K562 (cell line): ENCODE results near the gene SS18. TPM values are rescaled to one million over a fixed set of nuclear protein-coding genes. Genes with fewer than 3 reads are reported as not detected.

ENCODE experiments used
- ATAC-seq: fragments of 200-7000 bp; cut with Tn5 transposase; 3 replicates; pipeline ENCODE4 v1.9.1; 2020; ENCODE audit warnings: moderate library complexity
- BruUV-seq: library from RNA; stranded (reverse); fragments of 400-500 nt; replicated peaks from 2 replicates; lab custom pipeline; 2021; lab: Mats Ljungman, UMichigan
- CTCF ChIA-PET: fragments of 300-600 bp; formaldehyde crosslinking; extraction: SDS; loops from one replicate; lab custom pipeline; 2021; ENCODE audit warnings: low intra/inter-chr PET ratio; lab: Yijun Ruan, JAX
- POLR2A ChIA-PET: fragments of 300-600, 350-650 bp; sonication (Branson Sonifier 250); formaldehyde crosslinking; extraction: SDS; loops from one replicate; lab custom pipeline; 2021; ENCODE audit warnings: antibody characterized with exemption, inconsistent platforms; lab: Yijun Ruan, JAX
- DNase-seq, 4 experiments: peaks; one replicate each; pipeline versions ENCODE4 v3.0.0 to v3.0.0-alpha.2; 2011 to 2018; ENCODE audit warnings: low spot score in 3 of 4, mixed read lengths in 3 of 4; ENCODE audit errors: extremely low read depth in 1 of 4
- FAIRE-seq: peaks from 2 replicates; lab custom pipeline; 2011; peaks lifted over from hg19 to GRCh38; lab: Jason Lieb, UNC
- H2AFZ ChIP-seq: 2 replicates; pipeline ENCODE4 v1.6.0; 2011; ENCODE audit warnings: low read depth, low read length, control low read depth, inconsistent platforms
- H3K27ac ChIP-seq: fragments of 200-600 bp; 3 replicates; pipeline ENCODE4 v1.8.0; 2011; ENCODE audit warnings: low read depth, mild to moderate bottlenecking, control low read depth, inconsistent platforms, low read length, moderate library complexity, mixed read lengths; ENCODE audit errors: extremely low read depth
- H3K27me3 ChIP-seq, 2 experiments: fragments of 300-600 bp in 1 of 2; 2 replicates in 1 of 2; 3 replicates in 1 of 2; pipeline versions ENCODE4 v1.6.0 to v1.8.0; 2011; ENCODE audit warnings: inconsistent platforms in 2 of 2, low read length in 2 of 2, mild to moderate bottlenecking in 1 of 2, mixed read lengths in 1 of 2, moderate library complexity in 1 of 2; ENCODE audit not compliant: control insufficient read depth in 2 of 2, insufficient read depth in 2 of 2
- H3K36me3 ChIP-seq: fragments of 300-600 bp; 3 replicates; pipeline ENCODE4 v1.8.0; 2011; ENCODE audit warnings: mild to moderate bottlenecking, low read length, inconsistent platforms; ENCODE audit not compliant: control insufficient read depth, insufficient read depth
- H3K4me1 ChIP-seq, 2 experiments: fragments of 200-600 bp in 1 of 2; replicated peaks in 1 of 2; 2 replicates in 1 of 2; 3 replicates in 1 of 2; pipeline versions ENCODE4 v1.5.1 to v1.8.0; 2011; ENCODE audit warnings: inconsistent platforms in 2 of 2, low read length in 2 of 2, mild to moderate bottlenecking in 1 of 2, mixed read lengths in 1 of 2, moderate library complexity in 1 of 2; ENCODE audit not compliant: control insufficient read depth in 2 of 2, insufficient read depth in 2 of 2
- H3K4me2 ChIP-seq: 2 replicates; pipeline ENCODE4 v1.6.1; 2011; ENCODE audit warnings: low read length, control low read depth, inconsistent platforms, mixed read lengths; ENCODE audit not compliant: insufficient read depth
- H3K4me3 ChIP-seq: fragments of 200-600 bp; sonication (generic), shearing (Covaris generic); 2 replicates; pipeline ENCODE4 v1.5.1; 2016; ENCODE audit warnings: control low read depth, inconsistent platforms
- H3K79me2 ChIP-seq: fragments of 200-600 bp; 3 replicates; pipeline ENCODE4 v1.8.0; 2011; ENCODE audit warnings: low read length, inconsistent platforms; ENCODE audit not compliant: control insufficient read depth, insufficient read depth
- H3K9ac ChIP-seq, 2 experiments: 2 replicates each; pipeline versions ENCODE4 v1.6.0 to v1.6.1; 2011; ENCODE audit warnings: low read depth in 2 of 2, low read length in 2 of 2, control low read depth in 1 of 2, inconsistent platforms in 1 of 2, mild to moderate bottlenecking in 1 of 2, mixed read lengths in 1 of 2; ENCODE audit not compliant: insufficient read depth in 1 of 2
- H3K9me1 ChIP-seq: one replicate; pipeline ENCODE4 v1.6.0; 2011; ENCODE audit warnings: inconsistent platforms, mild to moderate bottlenecking, low read length, moderate library complexity; ENCODE audit not compliant: control insufficient read depth, insufficient read depth
- H3K9me3 ChIP-seq: replicated peaks from 2 replicates; pipeline ENCODE4 v1.5.1; 2011; ENCODE audit warnings: low read depth, low read length, inconsistent platforms; ENCODE audit not compliant: control insufficient read depth, insufficient read depth
- H4K20me1 ChIP-seq: replicated peaks from 2 replicates; pipeline ENCODE4 v1.6.1; 2011; ENCODE audit warnings: low read length, inconsistent platforms, mixed read lengths; ENCODE audit not compliant: control insufficient read depth, insufficient read depth
- BMI1 ChIP-seq: fragments of 150-350 bp; IDR thresholded peaks from 2 replicates; pipeline ENCODE4 v1.6.1; 2014; ENCODE audit warnings: low read length
- CBX5 ChIP-seq: IDR thresholded peaks from 2 replicates; pipeline ENCODE4 v1.6.1; 2014; ENCODE audit warnings: low read depth, borderline replicate concordance
- CCNT2 ChIP-seq: IDR thresholded peaks from 2 replicates; pipeline ENCODE4 v1.6.1; 2011; ENCODE audit warnings: borderline replicate concordance, low read depth, mild to moderate bottlenecking, moderate library complexity, mixed read lengths, low read length; ENCODE audit not compliant: insufficient read length; ENCODE audit errors: extremely low read depth
- HIVEP1 ChIP-seq: fragments of 250-450 bp; sonication (Bioruptor Pico); IDR thresholded peaks from 2 replicates; pipeline ENCODE4 v1.4.0; 2020; ENCODE audit warnings: mild to moderate bottlenecking
- HNRNPLL ChIP-seq: fragments of 200-400 bp; formaldehyde crosslinking; IDR thresholded peaks from 2 replicates; pipeline ENCODE4 v1.6.1; 2017; ENCODE audit warnings: low read length, low read depth, mild to moderate bottlenecking; ENCODE audit not compliant: poor library complexity, severe bottlenecking
- MAFK ChIP-seq: IDR thresholded peaks from 2 replicates; pipeline ENCODE4 v1.6.1; 2011; ENCODE audit warnings: low read length, improper control_type of control experiment
- PHF20 ChIP-seq: fragments of 450-650 bp; IDR thresholded peaks from 2 replicates; pipeline ENCODE4 v1.6.1; 2018; ENCODE audit not compliant: partially characterized antibody
- RB1 ChIP-seq: fragments of 450-650 bp; IDR thresholded peaks from 2 replicates; pipeline ENCODE4 v1.6.1; 2017; ENCODE audit warnings: low read depth, mild to moderate bottlenecking
- TCF7 ChIP-seq: sonication (generic); IDR thresholded peaks from 2 replicates; pipeline ENCODE4 v1.6.1; 2016; ENCODE audit warnings: antibody characterized with exemption, borderline replicate concordance
- U2AF2 ChIP-seq: fragments of 200-400 bp; formaldehyde crosslinking; optimal IDR thresholded peaks from 2 replicates; pipeline ENCODE3; 2017; ENCODE audit warnings: low read depth, mild to moderate bottlenecking, low read length
- ZFP30 ChIP-seq: fragments of 250-450 bp; sonication (Bioruptor Pico); IDR thresholded peaks from 2 replicates; pipeline ENCODE4 v1.8.0; 2022; ENCODE audit warnings: moderate library complexity, mild to moderate bottlenecking, inconsistent platforms, borderline replicate concordance
- ZKSCAN1 ChIP-seq: fragments of 150-350 bp; IDR thresholded peaks from 2 replicates; pipeline ENCODE4 v1.6.1; 2016; ENCODE audit warnings: low read depth, low read length
- ZNF143 ChIP-seq: sonication (generic); formaldehyde crosslinking; IDR thresholded peaks from 2 replicates; pipeline ENCODE4 v1.9.0; 2022; ENCODE audit warnings: mild to moderate bottlenecking, missing genetic modification reagents
- ZNF165 ChIP-seq: fragments of 250-450 bp; sonication (Bioruptor Pico); IDR thresholded peaks from 2 replicates; pipeline ENCODE4 v1.4.0; 2020; ENCODE audit warnings: borderline replicate concordance
- ZNF274 ChIP-seq: IDR thresholded peaks from 2 replicates; pipeline ENCODE4 v1.6.1; 2011; ENCODE audit warnings: low read depth, mild to moderate bottlenecking, low read length, moderate library complexity, borderline replicate concordance
- ZNF695 ChIP-seq: fragments of 450-650 bp; formaldehyde crosslinking; IDR thresholded peaks from 2 replicates; pipeline ENCODE4 v1.4.0; 2020; ENCODE audit warnings: mild to moderate bottlenecking, moderate library complexity
- WGBS: fragments of 100-300 bp; shearing (Covaris generic); methylation state at CpG from one replicate; pipeline ENCODE4 v1.1.6; 2016; ENCODE audit warnings: low coverage, mixed read lengths; ENCODE audit not compliant: insufficient coverage; ENCODE audit errors: missing lambda C conversion rate; 5-methylcytosine and 5-hydroxymethylcytosine counted together
- in situ Hi-C: fragments of 300-500 bp; cut with MboI; formaldehyde crosslinking; loops from 4 replicates; pipeline ENCODE4 v1.15.0; 2018; ENCODE audit warnings: inconsistent platforms, mixed read lengths
- intact Hi-C: fragments of 100-400 bp; cut with micrococcal nuclease; formaldehyde crosslinking; loops from 2 replicates; pipeline ENCODE4 v1.14.2; 2022
- polyA plus RNA-seq, 8 experiments: library from polyadenylated mRNA; depleted of rRNA in 4 of 8; stranded (reverse) in 5 of 8; unstranded in 3 of 8; fragments of >200 nt; fragmentation: Nextera tagmentation in 2 of 8; fragmentation: Illumina TruSeq in 1 of 8; extraction: Ambion mirVana in 2 of 8; extraction: Trizol in 1 of 8; gene quantifications; 2 replicates each; pipeline versions ENCODE4 v1.2.1 to v1.2.3, GENCODE V29; 2011 to 2014; ENCODE audit warnings: inconsistent platforms in 1 of 8, missing spikeins in 1 of 8
- total RNA-seq, 7 experiments: library from RNA; depleted of rRNA in 6 of 7; stranded (reverse); fragments of >200 nt in 6 of 7; fragmentation: Illumina TruSeq in 2 of 7; extraction: Trizol in 2 of 7; gene quantifications; 2 replicates each; pipeline versions ENCODE4 v1.2.1 to v1.2.3, GENCODE V29; 2011 to 2021; ENCODE audit warnings: low replicate concordance in 1 of 7
- TF ChIP-seq, protein P1 (sequence below): sonication (generic); formaldehyde crosslinking; IDR thresholded peaks from 2 replicates; pipeline ENCODE4 v1.8.1; 2023; ENCODE audit warnings: mild to moderate bottlenecking, missing genetic modification reagents
- TF ChIP-seq, protein P2 (sequence below), 2 experiments: fragments of 200-800 bp in 1 of 2; sonication (Bioruptor generic) in 1 of 2; sonication (generic) in 1 of 2; formaldehyde crosslinking in 1 of 2; IDR thresholded peaks in 1 of 2; conservative IDR thresholded peaks in 1 of 2; 2 replicates each; pipeline versions ENCODE4 v1.5.0 to v1.6.1; 2016 to 2020; ENCODE audit warnings: missing compliant biosample characterization in 1 of 2, missing genetic modification characterization in 1 of 2, missing genetic modification reagents in 1 of 2
- TF ChIP-seq, protein P3 (sequence below): sonication (generic); formaldehyde crosslinking; IDR thresholded peaks from 2 replicates; pipeline ENCODE4 v1.8.0; 2022; ENCODE audit warnings: missing genetic modification reagents, mild to moderate bottlenecking, borderline replicate concordance

SS18 gene
- total and polyA plus RNA-seq, 9 of the 15 experiments (the other 6 are each of a cell fraction or from before 2014, with no cell fraction given), result 30.9 to 190 (median 102) TPM

DNA sequence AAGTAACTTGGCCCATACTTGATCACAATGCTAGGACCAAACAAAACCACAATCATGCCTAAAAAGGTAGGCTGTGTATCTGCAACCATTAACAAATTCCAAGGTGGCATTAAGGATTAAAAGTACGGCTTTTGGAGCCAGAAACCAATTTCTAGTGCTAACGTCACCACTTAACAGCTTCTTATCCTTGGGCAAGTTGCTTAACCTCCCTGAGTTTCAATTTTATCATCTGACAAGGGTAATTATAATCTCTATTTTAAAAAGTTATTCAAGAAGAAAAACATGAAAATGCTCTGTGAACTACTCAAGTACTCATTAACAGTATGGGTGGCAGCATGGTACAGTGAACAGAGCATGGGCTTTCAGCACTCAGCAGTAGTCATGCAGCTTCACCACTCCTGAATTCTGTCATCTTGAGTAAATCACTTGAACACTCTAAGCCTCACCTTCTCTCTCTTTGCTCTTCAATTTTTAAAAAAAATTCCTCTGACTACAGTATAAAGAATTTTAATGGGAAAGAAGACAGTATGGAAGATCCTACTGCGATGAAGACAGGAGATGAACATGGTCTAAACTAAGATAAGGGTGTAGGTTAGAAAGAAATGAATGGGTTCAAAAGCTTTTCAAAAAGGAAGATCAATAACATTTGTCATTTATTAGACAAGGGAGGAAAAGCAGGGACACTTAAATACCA is 69.2 kb downstream of the SS18 start:
- no peaks in the 10 kb centered on the region for H3K9me3 ChIP-seq
- ATAC-seq, result no peak
- intact Hi-C loops, result no loop called here
- no TSS peak for BruUV-seq
- H3K9me1 ChIP-seq, result no peaks in the 10 kb centered on the region
- FAIRE-seq, result no peak
- CTCF ChIA-PET, result interaction anchor here (0.6 kb wide), 1 partner anchor 1884 kb away, joined by 3 read pairs; no protein-coding TSS in a partner anchor
- H3K9ac ChIP-seq, result no peak overlapping the region
- DNase-seq, result no peak
- no peak overlapping the region for H3K4me3 ChIP-seq
- TF ChIP-seq CCNT2, result no peak
- TF ChIP-seq ZFP30 (CRISPR knock-in tag), result no peak
- TF ChIP-seq ZNF143, result no peak
- no peak for TF ChIP-seq TCF7
- TF ChIP-seq RB1, result no peak
- TF ChIP-seq ZNF165 (CRISPR knock-in tag), result no peak
- no peak for TF ChIP-seq U2AF2
- TF ChIP-seq ZNF695 (CRISPR knock-in tag), result no peak
- no peak for TF ChIP-seq ZKSCAN1
- TF ChIP-seq, protein P1, sequence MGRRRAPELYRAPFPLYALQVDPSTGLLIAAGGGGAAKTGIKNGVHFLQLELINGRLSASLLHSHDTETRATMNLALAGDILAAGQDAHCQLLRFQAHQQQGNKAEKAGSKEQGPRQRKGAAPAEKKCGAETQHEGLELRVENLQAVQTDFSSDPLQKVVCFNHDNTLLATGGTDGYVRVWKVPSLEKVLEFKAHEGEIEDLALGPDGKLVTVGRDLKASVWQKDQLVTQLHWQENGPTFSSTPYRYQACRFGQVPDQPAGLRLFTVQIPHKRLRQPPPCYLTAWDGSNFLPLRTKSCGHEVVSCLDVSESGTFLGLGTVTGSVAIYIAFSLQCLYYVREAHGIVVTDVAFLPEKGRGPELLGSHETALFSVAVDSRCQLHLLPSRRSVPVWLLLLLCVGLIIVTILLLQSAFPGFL (CRISPR knock-in tag), result no peak
- TF ChIP-seq PHF20, result no peak
- TF ChIP-seq, protein P2, sequence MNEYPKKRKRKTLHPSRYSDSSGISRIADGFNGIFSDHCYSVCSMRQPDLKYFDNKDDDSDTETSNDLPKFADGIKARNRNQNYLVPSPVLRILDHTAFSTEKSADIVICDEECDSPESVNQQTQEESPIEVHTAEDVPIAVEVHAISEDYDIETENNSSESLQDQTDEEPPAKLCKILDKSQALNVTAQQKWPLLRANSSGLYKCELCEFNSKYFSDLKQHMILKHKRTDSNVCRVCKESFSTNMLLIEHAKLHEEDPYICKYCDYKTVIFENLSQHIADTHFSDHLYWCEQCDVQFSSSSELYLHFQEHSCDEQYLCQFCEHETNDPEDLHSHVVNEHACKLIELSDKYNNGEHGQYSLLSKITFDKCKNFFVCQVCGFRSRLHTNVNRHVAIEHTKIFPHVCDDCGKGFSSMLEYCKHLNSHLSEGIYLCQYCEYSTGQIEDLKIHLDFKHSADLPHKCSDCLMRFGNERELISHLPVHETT (CRISPR knock-in tag; conservative IDR thresholded peaks at IDR 0.05 in 1 of 2, IDR thresholded peaks at IDR 0.05 in 1 of 2), result no peak
- no peak for TF ChIP-seq HIVEP1 (CRISPR knock-in tag)
- TF ChIP-seq ZNF274, result no peak
- TF ChIP-seq HNRNPLL, result no peak
- TF ChIP-seq, protein P3, sequence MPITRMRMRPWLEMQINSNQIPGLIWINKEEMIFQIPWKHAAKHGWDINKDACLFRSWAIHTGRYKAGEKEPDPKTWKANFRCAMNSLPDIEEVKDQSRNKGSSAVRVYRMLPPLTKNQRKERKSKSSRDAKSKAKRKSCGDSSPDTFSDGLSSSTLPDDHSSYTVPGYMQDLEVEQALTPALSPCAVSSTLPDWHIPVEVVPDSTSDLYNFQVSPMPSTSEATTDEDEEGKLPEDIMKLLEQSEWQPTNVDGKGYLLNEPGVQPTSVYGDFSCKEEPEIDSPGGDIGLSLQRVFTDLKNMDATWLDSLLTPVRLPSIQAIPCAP (CRISPR knock-in tag), result no peak
- TF ChIP-seq MAFK, result no peak
- TF ChIP-seq BMI1, result no peak
- no peak for TF ChIP-seq CBX5
- TF ChIP-seq, all 486 proteins: peak for 0
- in situ Hi-C loops, result no loop called here
- Histone ChIP-seq H3K4me1 (no peaks in the 10 kb centered on the region), H4K20me1 (no peaks in the 10 kb centered on the region), H3K27ac (no peak overlapping the region), H3K27me3 (no peaks in the 10 kb centered on the region), H3K36me3 (peaks cover 84% of the 10 kb centered on the region), H3K4me2 (no peak overlapping the region), H3K79me2 (no peaks in the 10 kb centered on the region), H2AFZ (no peak overlapping the region)
- WGBS, result 92% methylated on average over 3 of the region's 3 CpGs
- POLR2A ChIA-PET, result interaction anchor here (0.8 kb wide), 1 partner anchor 562 kb away, joined by 3 read pairs; no protein-coding TSS in a partner anchor
